Stomach smooth muscle (tissue), 2 donors: ENCODE data around the gene PPFIBP2.

Source experiments
- H3K27ac ChIP-seq: one replicate; pipeline ENCODE4 v1.7.0; 2013; ENCODE audit warnings: mild to moderate bottlenecking, low read length, inconsistent platforms
- H3K27me3 ChIP-seq, 2 donors: one replicate each; pipeline ENCODE4 v1.7.0; 2013; ENCODE audit warnings: low read length in 2 of 2; ENCODE audit not compliant: insufficient read depth in 2 of 2, control insufficient read depth in 1 of 2
- H3K36me3 ChIP-seq, 2 donors: one replicate each; pipeline ENCODE4 v1.7.0; 2013; ENCODE audit warnings: low read length in 2 of 2; ENCODE audit not compliant: control insufficient read depth in 2 of 2, insufficient read depth in 2 of 2
- H3K4me1 ChIP-seq: one replicate; pipeline ENCODE4 v1.7.0; 2013; ENCODE audit warnings: low read length; ENCODE audit not compliant: control insufficient read depth, insufficient read depth
- H3K4me3 ChIP-seq, 2 donors: one replicate each; pipeline ENCODE4 v1.7.0; 2013; ENCODE audit warnings: low read length in 2 of 2
- H3K9ac ChIP-seq, 2 donors: one replicate each; pipeline ENCODE4 v1.7.0; 2013; ENCODE audit warnings: low read length in 2 of 2, mild to moderate bottlenecking in 1 of 2
- H3K9me3 ChIP-seq, 2 donors: one replicate each; pipeline ENCODE4 v1.7.0; 2013; ENCODE audit warnings: low read length in 2 of 2; ENCODE audit not compliant: control insufficient read depth in 2 of 2
- donor health status: healthy.
- donor health status: Pancreatic carcinoma.

PPFIBP2 gene

DNA sequence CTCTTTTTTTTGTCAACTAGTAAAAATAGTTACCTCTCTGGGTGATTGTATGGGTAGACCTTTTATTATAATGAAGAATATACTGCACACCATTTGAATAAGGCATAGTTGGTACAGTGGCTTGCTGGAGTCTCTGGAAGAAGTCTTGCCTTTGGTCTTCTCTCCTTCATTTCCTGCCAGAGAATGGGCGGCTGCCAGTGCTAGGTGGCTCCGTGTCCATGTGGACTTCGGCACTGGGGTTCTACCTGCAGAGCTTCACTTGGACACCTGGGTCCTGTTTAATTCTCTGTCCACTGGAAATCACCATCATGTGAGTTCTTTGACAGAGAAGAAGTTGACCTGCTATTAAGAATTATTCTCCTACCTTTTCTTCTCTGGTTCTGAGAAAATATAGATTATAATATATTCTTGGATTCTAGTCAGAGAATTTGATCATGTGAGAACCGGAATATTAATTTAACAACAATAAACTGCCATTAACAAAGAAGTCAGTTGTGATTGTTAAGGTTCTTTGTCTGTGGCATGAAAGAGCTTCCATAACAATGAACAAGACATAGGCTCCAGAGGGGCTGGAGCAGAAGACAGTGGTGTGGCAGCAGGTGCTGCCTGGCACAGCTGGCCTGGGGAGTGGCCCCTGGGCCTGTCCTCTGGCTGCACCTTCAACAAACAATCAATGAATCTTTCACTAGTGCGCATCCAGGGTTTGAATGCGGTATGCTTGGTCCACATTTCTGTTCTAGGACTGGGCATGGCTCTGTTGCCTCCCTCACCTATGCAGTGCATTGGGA is 77.5 kb downstream of the PPFIBP2 start:
- H3K36me3 ChIP-seq, result no peaks in the 10 kb centered on the region
- H3K27ac ChIP-seq, result no peak overlapping the region

DNA sequence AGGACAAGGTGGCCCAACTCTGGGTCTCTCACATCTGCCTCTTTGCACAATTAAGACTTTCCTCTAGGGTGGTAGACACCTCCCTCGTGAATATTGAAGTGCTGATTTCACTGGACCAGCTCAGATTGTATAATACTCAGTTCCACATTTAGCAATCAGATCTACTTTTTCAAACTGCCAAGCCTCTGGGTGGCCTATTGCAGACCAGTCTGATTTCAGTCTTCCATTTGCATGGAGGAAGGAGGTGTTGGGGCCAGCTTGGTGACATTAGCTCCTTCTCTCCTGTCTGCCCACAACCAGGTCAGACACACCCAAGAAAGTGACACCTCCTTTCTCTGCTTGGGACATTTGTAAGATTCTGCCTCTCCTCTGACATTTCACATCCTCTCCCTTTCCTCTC is 78.2 kb downstream of the PPFIBP2 start:
- Histone ChIP-seq H3K4me1 (peaks cover 3% of the 10 kb centered on the region), H3K27me3 (no peaks in the 10 kb centered on the region), H3K4me3 (no peak overlapping the region), H3K9me3 (no peaks in the 10 kb centered on the region), H3K9ac (no peak overlapping the region), H3K27ac (no peak overlapping the region), H3K36me3 (no peaks in the 10 kb centered on the region)

More for the DNA sequence above, 77.5 kb downstream of the PPFIBP2 start:
- Histone ChIP-seq H3K4me1 (peaks cover 3% of the 10 kb centered on the region), H3K4me3 (no peak overlapping the region), H3K27me3 (no peaks in the 10 kb centered on the region), H3K9me3 (no peaks in the 10 kb centered on the region), H3K9ac (no peak overlapping the region)

DNA sequence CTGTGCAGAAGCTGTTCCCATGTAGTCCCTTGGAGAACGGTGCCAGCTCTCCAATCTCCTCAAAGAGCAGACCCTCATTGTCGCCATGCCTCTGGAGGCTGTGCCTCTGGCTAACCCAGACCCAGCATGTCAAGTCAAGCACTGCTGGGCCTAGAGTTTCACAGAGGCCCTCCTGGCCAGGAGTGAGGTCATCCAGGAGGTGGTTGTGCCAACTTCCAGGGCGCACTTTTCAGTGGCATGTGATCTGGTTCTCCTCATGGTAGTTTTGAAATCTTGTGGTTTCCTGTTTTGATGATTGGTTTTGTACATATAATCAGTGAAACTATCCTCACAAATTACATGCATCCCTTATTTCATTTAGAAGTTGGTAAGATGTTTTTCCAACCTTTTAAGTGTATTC is 78.9 kb downstream of the PPFIBP2 start:
- Histone ChIP-seq H3K36me3 (no peaks in the 10 kb centered on the region), H3K27ac (no peak overlapping the region), H3K9ac (no peak overlapping the region), H3K4me1 (no peaks in the 10 kb centered on the region), H3K27me3 (no peaks in the 10 kb centered on the region), H3K4me3 (no peak overlapping the region), H3K9me3 (no peaks in the 10 kb centered on the region)

GRCh38 chr11:7593481-7593880 is 79.7 kb downstream of the PPFIBP2 start:
- H3K4me1 ChIP-seq, result no peaks in the 10 kb centered on the region
- H3K9me3 ChIP-seq, result no peaks in the 10 kb centered on the region
- no peak overlapping the region for H3K4me3 ChIP-seq
- H3K9ac ChIP-seq, result no peak overlapping the region
- no peak overlapping the region for H3K27ac ChIP-seq
- H3K36me3 ChIP-seq, result no peaks in the 10 kb centered on the region
- no peaks in the 10 kb centered on the region for H3K27me3 ChIP-seq

- H3K9ac ChIP-seq, result no peak overlapping the region
- H3K36me3 ChIP-seq, result peaks cover 0 to 3% of the 10 kb centered on the region in 2 donors
- H3K9me3 ChIP-seq, result no peaks in the 10 kb centered on the region
- no peak overlapping the region for H3K4me3 ChIP-seq
- H3K4me1 ChIP-seq, result peaks cover 3% of the 10 kb centered on the region
- H3K27me3 ChIP-seq, result no peaks in the 10 kb centered on the region
- no peak overlapping the region for H3K27ac ChIP-seq
Measured at GRCh38 chr11:7595016-7595866, 81.4 kb downstream of the PPFIBP2 start.

DNA sequence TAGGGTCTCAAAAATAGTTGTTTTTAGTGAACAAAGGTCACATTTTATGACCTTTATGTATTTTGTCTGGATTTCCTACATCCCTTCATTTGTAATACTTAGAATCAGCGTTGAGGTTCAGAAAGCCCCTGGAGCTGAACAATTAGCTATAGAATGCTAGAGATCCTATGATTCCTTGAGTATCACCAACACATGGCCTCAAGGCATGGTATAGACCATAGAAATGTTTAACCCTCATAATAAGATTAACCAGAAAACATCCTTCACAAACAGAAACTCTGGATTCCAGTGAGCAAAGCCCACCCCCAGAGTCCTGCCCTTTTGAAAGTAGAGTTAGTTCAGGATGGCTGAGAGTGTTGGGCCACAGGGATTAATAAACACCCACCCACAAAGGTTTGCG is 82.2 kb downstream of the PPFIBP2 start:
- no peak overlapping the region for H3K4me3 ChIP-seq
- peaks cover 7% of the 10 kb centered on the region for H3K4me1 ChIP-seq
- H3K9ac ChIP-seq, result no peak overlapping the region
- H3K27me3 ChIP-seq, result no peaks in the 10 kb centered on the region
- H3K9me3 ChIP-seq, result no peaks in the 10 kb centered on the region
- no peak overlapping the region for H3K27ac ChIP-seq
- H3K36me3 ChIP-seq, result peaks cover 0 to 3% of the 10 kb centered on the region in 2 donors

GRCh38 chr11:7596975-7597391 is 83.2 kb downstream of the PPFIBP2 start:
- no peak overlapping the region for H3K9ac ChIP-seq
- no peaks in the 10 kb centered on the region for H3K27me3 ChIP-seq
- H3K4me1 ChIP-seq, result peaks cover 7% of the 10 kb centered on the region
- H3K27ac ChIP-seq, result no peak overlapping the region
- no peak overlapping the region for H3K4me3 ChIP-seq
- no peaks in the 10 kb centered on the region for H3K9me3 ChIP-seq
- H3K36me3 ChIP-seq, result peaks cover 0 to 3% of the 10 kb centered on the region in 2 donors

- Histone ChIP-seq H3K4me1 (peaks cover 7% of the 10 kb centered on the region), H3K27me3 (no peaks in the 10 kb centered on the region), H3K36me3 (peaks cover 0 to 3% of the 10 kb centered on the region in 2 donors), H3K27ac (no peak overlapping the region), H3K9me3 (no peaks in the 10 kb centered on the region), H3K4me3 (no peak overlapping the region), H3K9ac (no peak overlapping the region)
Measured at GRCh38 chr11:7597620-7598019, 83.8 kb downstream of the PPFIBP2 start.

- peaks cover 7% of the 10 kb centered on the region for H3K4me1 ChIP-seq
- H3K27ac ChIP-seq, result no peak overlapping the region
- H3K9me3 ChIP-seq, result no peaks in the 10 kb centered on the region
- H3K4me3 ChIP-seq, result no peak overlapping the region
- no peaks in the 10 kb centered on the region for H3K27me3 ChIP-seq
- no peak overlapping the region for H3K9ac ChIP-seq
- H3K36me3 ChIP-seq, result peaks cover 0 to 3% of the 10 kb centered on the region in 2 donors
Measured at GRCh38 chr11:7599209-7599608, 85.4 kb downstream of the PPFIBP2 start.

GRCh38 chr11:7600205-7600775 is 86.5 kb downstream of the PPFIBP2 start:
- Histone ChIP-seq H3K27ac (no peak overlapping the region), H3K4me1 (peaks cover 7% of the 10 kb centered on the region)

More at GRCh38 chr11:7600205-7600775, 86.5 kb downstream of the PPFIBP2 start:
- no peak overlapping the region for H3K9ac ChIP-seq
- no peak overlapping the region for H3K4me3 ChIP-seq
- H3K36me3 ChIP-seq, result peaks cover 0 to 3% of the 10 kb centered on the region in 2 donors
- H3K27me3 ChIP-seq, result no peaks in the 10 kb centered on the region
- no peaks in the 10 kb centered on the region for H3K9me3 ChIP-seq
